DOHH2 (cell line): ENCODE results near the gene DTNB.

ENCODE experiments used
- EZH2phosphoT487 ChIP-seq: fragments of 200-600 bp; sonication (generic); IDR thresholded peaks from 2 replicates; pipeline ENCODE4 v1.6.1; 2017; ENCODE audit warnings: borderline replicate concordance, mild to moderate bottlenecking, antibody characterized with exemption, low read length, moderate library complexity, mixed read lengths
- TF ChIP-seq, protein P1 (sequence below): fragments of 200-600 bp; sonication (generic); IDR thresholded peaks from one replicate; pipeline ENCODE4 v1.5.1; 2014; ENCODE audit warnings: antibody characterized with exemption, mild to moderate bottlenecking, low read depth, low read length; ENCODE audit not compliant: poor library complexity, severe bottlenecking

DNA sequence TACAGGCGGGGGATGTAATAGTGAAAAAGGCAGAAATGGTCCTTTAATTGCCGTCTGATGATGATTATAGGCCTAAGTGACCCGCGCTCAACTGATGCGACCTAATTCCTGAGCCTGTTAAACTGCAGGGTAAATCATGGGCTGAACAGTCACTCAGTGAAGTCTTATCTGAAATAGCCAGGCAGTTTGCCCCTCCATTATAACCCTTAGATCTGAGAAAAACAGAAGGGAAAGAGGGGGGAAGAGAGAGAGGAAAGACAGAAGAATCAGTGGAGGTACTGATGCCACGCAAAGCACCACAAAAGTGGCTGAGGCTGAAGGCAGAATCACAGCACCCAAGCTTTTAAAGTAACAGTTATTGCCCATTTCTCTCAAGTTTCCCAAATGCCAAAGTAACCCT is 258.6 kb downstream of the DTNB start:
- TF ChIP-seq, protein P1, sequence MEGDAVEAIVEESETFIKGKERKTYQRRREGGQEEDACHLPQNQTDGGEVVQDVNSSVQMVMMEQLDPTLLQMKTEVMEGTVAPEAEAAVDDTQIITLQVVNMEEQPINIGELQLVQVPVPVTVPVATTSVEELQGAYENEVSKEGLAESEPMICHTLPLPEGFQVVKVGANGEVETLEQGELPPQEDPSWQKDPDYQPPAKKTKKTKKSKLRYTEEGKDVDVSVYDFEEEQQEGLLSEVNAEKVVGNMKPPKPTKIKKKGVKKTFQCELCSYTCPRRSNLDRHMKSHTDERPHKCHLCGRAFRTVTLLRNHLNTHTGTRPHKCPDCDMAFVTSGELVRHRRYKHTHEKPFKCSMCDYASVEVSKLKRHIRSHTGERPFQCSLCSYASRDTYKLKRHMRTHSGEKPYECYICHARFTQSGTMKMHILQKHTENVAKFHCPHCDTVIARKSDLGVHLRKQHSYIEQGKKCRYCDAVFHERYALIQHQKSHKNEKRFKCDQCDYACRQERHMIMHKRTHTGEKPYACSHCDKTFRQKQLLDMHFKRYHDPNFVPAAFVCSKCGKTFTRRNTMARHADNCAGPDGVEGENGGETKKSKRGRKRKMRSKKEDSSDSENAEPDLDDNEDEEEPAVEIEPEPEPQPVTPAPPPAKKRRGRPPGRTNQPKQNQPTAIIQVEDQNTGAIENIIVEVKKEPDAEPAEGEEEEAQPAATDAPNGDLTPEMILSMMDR = no peak
- no peak for TF ChIP-seq EZH2phosphoT487
